GM19438 (cell line): ENCODE measurements around the gene SAPCD1.
"Not testable (repeated sequence)": the region's sequence is repeated elsewhere in the genome, so short reads cannot be mapped to it uniquely, and the experiment has no call there.

Experiments used
- ATAC-seq: cut with Tn5 transposase; IDR thresholded peaks from one replicate; pipeline ENCODE4 v1.9.1; 2021; ENCODE audit warnings: low read depth; ENCODE audit not compliant: unreplicated experiment

Gene SAPCD1

DNA sequence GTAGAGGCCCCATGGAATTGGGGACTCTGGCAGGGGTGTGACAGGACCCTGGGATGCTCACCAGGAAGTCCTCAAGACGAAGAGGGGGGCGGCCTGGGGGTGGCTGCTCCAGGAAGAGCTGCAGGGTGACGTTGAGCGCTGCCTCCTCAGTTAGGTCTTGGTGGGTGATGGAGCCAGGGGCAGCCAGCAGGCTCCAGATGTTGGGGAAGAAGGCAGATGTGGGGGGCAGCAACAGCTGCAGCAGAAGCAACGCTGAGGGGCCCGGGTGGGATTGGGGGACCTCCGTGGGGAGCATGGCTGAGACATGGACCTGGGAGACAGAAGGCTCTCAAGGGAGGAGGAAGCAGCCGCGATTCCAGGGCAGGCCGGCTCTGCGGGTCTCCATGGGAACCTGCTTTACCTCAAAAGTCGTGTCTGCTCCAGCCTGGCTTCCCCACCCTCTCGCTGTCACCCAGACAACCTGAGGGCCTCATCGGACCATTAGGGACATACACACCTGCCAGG lies 14.1 kb downstream of the SAPCD1 start:
- no peak for ATAC-seq

DNA sequence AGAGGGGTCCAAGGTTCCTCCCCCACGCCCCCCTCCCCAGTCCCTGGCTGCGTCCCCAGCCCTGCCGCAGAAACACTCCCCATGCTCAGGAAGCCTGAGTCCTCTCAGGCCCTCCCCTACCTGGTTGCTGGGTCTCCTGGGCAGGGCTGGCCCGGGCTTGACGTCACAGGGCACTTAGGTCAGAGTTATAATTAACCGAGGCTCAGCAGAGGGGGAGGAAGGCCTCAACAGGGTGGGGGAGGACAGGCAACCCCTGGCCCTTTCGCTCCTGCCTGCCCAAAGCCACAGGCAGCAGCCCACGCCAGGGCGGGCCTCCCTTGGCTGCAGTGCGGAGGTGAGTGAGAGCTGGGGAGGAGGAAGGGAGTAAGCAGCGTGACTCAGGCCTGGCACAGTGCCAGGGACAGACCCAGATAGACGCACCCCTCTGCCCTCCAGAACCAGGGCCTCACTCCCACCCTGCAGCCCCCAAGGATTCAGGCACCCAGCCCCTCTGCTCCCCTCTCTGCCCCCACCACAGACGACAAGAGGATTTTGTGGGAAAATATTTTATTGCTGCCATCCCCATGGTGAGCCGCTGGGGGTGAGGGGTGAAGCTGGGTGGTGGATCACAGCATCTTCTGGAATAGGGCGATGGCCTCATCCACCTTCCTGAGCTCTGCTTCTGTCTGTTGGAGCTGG lies 14.7 kb downstream of the SAPCD1 start, which contains the start of gene VWA7:
VWA7 (minus strand) TSS at position 340 of the 678 bp plus-strand sequence. CDS start 549 bp downstream, outside the sequence.
- ATAC-seq, result no peak

DNA sequence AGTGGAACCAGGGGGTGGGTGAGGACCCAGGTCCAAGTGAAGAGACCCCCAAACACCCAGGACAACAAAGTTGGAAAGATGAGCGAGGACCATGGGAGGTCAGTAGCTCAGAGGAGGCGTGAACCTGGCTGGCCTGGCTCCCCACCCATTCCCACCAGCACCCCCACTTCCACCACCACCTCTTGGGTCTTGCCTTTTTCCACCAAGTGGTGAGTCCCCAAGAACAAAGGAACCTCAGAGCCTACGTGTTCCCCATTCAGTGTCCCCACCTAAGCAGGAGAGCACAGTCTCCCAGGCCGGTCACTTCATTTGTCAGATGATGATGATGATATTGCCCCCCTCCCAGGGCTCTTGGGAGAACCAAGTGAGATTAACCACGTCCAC lies 15.2 kb downstream of the SAPCD1 start:
- no peak for ATAC-seq

DNA sequence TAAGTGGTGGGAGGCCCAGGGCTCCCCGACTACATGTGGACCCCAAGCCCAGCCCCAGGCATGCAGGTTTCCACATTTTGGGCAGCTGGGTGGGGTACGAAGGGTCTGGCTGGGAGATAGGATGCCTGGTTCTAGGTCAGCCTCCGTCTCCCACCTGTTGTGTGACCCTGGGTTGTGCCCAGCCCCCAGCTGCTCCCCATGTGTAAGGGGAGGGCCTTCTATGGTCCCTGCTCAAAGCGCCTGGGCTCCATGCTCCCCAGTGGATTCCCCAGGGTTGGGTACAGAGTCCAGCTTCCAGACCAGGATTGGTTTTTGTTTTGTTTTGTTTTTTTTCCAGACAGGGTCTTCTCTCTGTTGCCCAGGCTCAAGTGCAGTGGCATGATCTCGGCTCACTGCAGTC lies 15.7 kb downstream of the SAPCD1 start:
- no peak for ATAC-seq

DNA sequence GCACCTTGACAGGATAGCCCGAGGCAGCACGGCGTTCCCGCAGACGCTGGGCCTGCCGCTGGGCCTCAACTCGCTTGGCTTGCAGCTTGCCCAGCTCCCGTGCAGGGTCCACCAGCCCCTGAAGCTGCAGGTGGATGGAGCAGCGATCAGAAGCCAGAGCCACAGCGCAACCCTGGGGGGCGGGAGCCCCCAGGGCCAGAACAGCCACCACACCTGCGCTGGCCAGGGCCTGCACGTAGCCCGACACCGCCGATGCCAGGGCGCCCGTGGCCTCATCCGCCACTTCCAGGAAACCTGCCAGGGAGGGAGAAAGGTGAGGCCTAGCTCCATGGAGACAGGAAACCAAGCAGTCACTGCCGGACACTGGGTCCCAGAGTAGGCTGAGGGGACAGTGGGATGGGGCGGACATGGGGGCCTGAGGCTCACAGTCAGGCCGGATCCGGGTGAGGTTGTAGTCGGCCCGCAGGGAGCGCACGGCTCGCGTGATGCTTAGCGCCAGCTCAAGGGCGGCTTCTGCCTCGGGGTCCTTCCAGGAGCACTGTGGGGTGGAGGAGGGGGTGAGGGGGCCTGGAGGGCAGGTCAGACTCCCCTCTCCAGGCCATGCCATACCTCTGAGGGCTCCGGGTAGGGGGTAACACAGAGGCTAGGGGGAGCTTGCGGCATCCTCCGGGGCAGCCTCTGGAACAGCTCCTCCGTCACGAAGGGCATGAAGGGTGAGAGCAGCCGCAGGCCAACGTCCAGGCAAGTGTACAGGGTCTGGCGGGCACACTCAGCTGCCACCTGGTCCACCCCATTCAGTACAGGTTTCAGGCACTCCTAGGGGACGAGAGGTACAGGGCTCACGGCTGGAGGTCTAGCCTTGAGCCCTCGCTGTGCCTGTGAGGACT lies 16.8 kb downstream of the SAPCD1 start:
- no peak for ATAC-seq

DNA sequence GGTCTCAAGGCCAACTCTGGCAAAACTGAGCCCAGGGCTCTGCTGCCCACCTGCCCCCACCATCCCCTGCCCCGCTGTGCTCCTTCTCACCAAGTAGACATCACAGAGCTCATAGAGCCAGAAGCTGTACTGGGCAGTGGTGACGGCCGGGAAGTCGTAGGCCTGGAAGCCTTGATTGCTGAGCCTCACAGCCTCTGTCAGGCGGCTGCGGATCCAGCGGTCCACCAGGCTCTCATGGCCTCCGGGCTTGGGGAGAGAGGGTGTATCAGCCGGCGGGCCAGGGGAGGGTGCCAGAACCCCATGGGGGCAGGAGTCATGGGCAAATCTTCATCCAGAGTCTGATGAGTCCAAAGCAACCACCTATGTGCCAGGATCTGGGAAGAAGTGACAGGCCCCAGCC lies 17.5 kb downstream of the SAPCD1 start:
- ATAC-seq, result no peak

- no peak for ATAC-seq
Observed at GRCh38 chr6:31780507-31781243, 18.2 kb downstream of the SAPCD1 start.

DNA sequence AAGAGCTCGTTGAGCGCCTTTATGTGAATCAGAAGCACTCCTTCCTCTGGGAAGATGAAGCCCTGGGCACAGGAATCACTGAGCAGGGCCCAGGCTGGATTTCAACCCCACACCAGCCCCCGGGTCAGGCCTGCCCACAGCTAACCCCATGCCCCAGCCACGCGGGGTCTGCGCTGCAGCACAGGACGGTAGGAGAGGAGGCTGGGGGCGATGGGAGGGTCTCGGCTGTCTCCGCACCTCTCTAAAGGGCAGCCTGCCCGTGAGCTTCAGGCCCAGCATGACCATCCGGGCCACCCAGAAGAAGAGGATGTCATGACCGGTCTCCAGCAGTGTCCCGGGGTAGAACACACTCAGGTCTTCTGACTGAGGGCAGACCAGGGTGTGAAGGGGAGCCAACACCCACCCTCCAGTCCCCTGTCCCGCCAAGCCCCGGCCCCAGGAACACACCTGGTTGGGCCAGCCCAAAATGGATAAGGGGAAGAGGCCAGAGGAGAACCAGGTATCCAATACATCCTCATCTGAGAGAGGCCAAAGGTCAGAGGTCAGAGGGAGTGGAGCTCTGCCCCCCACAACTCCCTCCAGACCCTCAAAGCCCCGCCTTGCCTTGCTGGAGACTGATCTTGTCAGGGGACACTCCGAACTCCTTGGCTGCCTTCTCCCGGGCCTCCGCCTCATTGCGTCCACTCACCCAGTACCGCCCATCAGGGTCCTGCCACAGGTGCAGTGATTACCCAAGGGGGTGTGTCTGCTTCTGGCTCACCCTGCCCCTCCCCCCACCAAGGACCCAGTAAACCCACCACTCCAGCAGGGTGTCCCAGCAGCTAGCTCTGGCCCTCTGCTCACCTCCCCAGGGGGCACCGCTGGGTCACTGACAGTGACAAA lies 19.0 kb downstream of the SAPCD1 start:
- no peak for ATAC-seq

- no peak for ATAC-seq
Observed at GRCh38 chr6:31782126-31782855, 19.8 kb downstream of the SAPCD1 start.

DNA sequence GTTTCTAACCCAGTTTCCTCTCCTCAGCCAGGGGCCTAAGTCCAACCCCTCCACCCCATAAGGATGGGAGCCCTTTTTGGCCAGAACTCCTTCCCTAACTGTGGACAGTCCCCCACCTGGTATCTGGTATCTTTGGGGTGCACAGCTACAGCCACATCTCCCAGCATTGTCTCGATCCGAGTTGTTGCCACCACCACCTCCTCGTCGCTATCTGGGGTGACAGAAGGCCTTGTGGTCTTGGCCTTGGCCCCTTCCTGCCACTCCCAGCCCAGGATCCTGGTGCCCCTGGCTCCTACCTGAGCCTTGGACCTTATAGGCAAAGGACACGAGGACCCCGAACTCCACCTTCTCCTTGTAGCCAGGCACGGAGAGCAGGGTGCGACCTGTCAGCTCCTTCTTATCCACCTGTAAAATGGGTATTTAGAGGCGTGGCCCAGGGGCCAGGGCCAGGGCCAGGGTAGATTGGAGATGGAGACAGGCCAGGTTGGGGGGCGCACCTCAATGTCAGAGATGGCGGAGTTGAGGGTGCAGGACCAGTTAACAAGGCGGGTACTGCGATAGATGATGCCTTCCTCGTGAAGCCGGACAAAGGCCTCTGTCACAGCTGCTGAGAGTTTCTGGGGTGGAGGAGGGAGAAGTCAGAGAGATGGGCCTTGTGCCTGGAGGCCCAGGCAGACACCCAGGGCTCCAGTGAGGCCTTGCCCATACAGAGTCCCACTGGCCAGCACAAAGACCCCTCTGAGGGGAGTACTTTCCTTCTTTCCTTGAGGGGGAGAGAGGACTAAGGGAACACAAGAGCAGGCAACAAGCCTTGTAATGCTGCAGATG lies 21.9 kb downstream of the SAPCD1 start:
- ATAC-seq, result no peak

DNA sequence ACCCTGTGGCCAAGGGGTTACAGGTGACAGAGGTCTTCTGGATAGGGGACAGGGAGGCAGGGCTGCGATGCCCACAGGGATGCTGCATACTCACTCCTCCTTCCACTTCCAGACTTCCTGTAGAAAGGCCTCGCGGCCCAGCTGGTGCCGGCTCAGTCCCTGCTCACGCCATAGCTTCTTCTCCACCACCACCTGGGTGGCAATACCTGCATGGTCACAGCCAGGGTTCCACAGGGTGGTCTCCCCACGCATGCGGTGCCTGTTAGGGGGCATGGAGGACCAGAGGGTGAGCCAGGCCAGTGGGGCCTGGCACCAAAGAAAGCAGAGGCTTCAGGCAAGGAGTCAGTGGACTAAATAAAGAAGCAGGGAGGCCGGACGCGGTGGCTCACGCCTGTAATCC lies 23.0 kb downstream of the SAPCD1 start:
- ATAC-seq, result no peak

GRCh38 chr6:31791324-31792089 lies 29.1 kb downstream of the SAPCD1 start:
- ATAC-seq, result no peak

GRCh38 chr6:31792090-31792374 lies 29.6 kb downstream of the SAPCD1 start:
- ATAC-seq, result no peak

- ATAC-seq, result no peak
Observed at GRCh38 chr6:31792761-31793171, 30.3 kb downstream of the SAPCD1 start.

GRCh38 chr6:31793927-31794245 lies 31.4 kb downstream of the SAPCD1 start:
- ATAC-seq, result not testable (repeated sequence)

DNA sequence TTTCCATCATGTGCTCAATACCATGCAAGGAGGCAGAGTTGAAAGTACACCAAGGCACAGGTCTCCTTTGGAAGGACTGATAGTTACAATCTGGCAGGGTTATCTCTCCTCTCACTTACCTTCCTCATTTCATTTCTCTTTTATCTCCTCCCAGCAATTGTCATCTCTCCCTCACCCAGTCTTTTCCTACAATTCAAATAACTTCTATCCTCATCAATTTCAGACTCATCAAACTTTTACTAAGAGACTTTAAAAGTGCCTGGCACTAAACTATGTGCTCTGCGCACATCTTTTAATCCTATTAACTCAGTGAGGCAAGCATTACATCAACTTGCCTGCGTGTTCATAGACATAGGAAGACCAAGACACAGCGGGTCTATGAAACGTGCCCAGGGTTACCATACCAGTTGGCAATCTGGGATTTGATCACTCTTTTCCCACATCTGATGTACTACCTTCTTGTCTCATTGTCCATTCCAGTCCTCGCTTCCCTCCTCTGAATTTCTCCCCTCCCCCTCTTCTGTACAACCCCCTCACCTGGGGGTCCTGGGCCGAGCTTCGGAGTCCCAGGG lies 31.9 kb downstream of the SAPCD1 start:
- ATAC-seq, result no peak

DNA sequence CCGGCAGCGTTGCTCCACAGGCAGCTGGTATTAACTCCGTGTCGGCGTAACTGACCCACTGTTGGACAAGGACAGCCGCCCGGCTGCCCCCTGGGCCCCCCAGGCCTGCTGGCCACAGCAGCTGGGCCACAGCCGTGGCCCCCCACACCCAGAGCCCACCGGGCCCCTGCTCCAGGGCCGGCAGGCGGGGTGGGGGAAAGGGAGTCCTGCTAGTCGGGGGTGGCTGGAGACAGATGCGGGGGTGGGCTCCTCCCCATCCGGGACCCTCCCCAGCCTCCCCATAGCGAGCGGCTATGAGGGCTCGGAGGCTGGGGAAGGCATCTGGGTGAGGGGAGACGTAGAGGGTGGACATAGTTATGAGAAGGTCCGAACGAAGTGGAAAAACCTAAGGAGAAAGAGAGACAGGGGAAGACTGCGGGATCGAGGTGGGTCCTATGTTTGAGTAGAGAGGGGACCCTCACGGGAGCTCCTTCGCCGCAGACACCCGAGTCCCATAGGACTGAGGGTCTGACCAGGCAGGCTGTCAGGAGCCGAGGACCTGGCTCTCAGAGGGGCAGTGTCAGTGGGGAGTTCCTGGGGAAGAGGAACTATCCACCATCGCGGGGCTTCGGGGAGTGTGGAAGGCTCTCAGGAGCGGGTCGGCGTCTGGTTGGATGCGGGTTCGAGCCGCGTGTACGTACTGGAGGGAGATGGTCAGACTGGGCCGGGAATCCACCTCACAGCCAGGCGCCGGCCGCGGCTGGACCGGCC lies 32.6 kb downstream of the SAPCD1 start:
- peak; percentile 15 for ATAC-seq
